Muscle of arm (tissue), 12 donors: ENCODE measurements around the gene EPN2. TPM values are rescaled to one million over a fixed set of nuclear protein-coding genes. Genes with fewer than 3 reads are reported as not detected.
"Not testable (repeated sequence)": the region's sequence is repeated elsewhere in the genome, so short reads cannot be mapped to it uniquely, and the experiment has no call there.

Experiments
- DNase-seq: peaks from one replicate; pipeline ENCODE4 v3.0.0-alpha.2; 2013
- polyA plus RNA-seq, 12 donors: library from polyadenylated mRNA; unstranded; fragments of 120-200 nt; gene quantifications; one replicate each; pipeline ENCODE4 v1.2.1, GENCODE V29; 2013; ENCODE audit not compliant: insufficient read length in 12 of 12

The EPN2 gene
- polyA plus RNA-seq, 12 donors, result 20.8 to 78.2 (median 27.3) TPM; not detected in 1

- no peak for DNase-seq
These were observed 25.8 kb downstream of the EPN2 start for GRCh38 chr17:19262650-19263631.

DNA sequence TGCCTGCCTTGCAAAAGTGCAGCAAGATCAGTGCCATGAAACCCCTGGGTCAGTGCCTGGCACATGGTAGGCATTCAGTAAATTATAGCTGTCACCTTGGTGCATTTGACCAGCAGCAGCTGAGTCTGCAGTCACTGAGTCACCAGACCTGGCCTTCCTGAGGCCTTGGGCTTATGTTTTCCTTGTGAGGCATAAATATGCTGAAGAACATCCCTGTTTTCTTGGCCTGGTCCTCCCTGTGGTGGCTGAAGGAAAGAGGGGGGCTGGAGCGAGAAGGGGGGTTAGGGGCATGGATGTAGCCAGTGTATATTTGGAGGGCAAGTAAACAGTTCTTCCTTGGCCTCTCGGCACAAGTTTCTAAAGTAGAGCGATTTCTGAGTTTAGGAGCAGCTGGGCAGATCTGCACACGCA lies 26.5 kb downstream of the EPN2 start:
- no peak for DNase-seq

- DNase-seq, result no peak
These were observed 27.1 kb downstream of the EPN2 start for GRCh38 chr17:19264268-19264667.

- DNase-seq, result no peak
These were observed 27.5 kb downstream of the EPN2 start for GRCh38 chr17:19264681-19265080.

DNA sequence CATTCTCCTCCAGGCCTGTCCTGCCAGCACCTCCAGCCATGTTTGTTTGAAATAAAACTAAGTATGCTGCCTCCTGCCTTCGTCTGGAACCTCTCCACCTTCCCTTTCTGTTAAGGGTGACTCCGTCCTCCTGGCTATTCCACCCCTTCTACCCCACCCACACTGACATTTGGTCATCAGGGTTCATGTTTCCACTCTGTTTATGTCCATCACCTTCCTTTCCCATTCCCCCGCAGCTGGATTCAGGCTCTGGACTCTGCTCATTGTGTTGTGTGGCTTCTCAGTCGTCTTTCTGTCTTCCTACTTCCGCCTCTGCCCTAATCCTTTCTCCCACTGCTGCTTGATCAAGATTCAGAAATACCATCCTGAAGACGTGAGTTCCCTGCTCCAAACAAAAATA lies 28.6 kb downstream of the EPN2 start:
- no peak for DNase-seq

DNA sequence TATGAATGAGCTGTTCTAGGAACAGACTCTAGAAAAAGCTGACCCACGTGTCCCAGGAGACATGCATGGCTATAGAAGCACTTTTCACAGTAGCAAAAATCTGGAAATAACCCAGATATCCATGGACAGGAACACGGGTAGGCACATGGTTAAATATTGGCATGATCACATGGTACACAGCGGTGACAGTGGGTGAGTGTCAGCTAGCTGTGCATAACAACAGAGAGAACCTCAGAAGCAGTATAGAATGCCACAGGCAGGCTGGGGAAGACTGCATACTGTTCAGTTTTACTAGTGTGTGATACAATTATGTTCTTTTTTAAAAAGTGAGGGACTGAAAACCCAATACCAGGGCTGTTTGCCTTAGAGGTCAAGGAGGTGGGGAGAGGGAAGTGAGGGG lies 31.4 kb downstream of the EPN2 start:
- no peak for DNase-seq

DNA sequence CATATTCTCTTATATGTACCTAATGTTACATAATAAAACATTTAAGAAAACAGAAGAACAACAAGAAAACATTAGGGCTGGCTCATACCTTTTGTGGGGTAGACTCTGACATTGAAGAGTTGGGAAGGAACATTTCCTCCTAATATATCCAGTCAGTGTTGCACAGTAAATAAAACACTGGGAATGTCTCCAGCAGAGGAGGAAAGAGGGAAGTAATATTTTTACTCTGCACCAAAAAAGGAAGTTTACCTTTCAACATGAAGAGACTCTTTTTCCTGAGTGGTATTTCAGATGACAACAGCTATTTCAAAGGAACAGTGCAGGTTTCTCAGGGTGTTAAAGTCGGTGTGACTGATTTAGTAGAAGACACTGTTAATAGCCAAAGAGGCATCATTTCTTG lies 31.9 kb downstream of the EPN2 start:
- no peak for DNase-seq

- no peak for DNase-seq
These were observed 32.5 kb downstream of the EPN2 start for GRCh38 chr17:19269641-19270040.

DNA sequence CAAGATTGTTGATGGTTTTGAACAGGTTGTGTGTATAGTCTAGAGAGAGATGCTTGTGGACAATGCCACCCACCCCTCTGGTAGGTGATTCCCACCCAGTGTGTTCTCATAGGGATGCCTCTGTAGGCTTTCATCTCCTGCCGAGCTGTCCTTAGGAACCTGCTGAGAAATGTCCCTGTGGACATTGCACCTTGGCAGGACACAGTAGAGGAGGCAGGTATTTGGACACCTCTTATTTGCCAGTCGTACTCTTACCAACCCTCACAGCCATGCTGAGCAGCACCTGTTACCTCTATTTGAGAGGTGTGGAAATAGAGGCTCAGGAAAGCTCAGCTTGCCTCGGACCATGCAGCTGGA lies 33.2 kb downstream of the EPN2 start:
- DNase-seq, result no peak

DNA sequence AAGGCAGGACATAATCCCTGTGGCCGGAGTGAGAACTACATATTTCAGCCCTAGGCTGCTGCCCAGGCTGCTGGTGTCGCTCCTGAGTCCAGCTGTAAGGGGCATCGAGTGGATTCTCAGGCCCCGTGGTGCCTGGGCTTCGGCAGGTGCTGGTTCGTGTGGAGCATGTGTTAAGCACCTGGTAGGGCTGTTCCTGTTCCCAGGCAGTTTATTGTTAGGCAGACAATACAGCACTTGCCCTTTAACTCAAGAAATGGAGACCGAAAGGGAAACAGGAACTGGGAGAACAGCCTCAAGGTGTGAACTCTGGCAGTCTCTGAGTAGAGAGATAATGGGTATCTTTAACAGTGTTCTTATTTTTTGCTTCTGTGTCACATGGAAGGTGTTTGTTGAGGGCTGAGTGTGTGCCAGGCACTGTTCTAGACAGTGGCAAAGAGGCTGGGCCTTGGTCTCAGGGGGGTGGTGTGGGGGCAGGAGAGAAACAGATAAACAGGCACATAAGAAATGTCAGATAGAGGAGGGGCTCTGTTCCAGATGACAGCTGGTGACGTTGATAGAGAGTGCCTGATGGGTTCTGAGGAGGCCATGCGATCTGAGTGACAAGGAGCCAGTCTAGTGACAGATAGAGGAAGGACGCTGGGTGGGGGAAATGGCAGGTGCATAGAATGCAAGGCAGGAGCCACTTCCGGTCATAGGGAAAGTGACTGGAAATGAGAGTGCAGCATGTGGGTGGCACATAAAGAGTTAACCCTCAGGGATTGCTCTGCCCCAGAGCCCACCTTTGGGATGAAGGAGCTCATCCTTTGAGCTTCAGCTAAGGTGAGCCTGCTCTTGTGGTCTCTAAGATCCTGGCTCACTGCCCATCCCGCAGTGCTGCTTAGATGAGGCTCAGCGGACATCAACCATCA lies 33.8 kb downstream of the EPN2 start:
- DNase-seq, result no peak

DNA sequence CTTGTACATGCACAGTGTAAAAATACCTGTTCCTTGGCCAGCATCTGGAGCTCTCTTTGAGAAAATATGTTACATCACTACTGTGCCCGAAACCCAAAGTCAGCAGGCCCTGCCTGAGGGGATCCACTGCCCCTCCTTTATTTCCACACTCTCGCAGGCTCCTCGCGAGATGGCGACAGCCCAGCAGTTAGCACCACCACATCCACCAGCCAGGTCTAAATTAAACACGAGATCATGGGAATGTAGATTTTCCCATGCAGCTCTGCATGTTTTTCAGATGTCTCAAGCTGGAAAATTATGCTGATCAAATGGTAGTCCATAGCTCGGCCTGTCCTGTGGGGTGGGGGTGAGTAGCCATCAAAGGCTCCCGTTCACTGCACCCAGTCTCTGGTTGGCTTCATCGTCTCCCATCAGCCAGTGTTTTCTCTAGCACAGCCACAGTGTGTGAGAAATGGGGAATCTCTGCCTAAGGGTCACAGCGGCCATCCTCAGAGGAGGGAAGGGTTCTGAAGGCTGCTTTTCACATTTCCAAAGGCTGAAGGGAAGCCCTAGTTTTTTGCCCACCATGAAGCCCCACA lies 34.7 kb downstream of the EPN2 start:
- DNase-seq, result no peak

- no peak for DNase-seq
These were observed 36.6 kb downstream of the EPN2 start for GRCh38 chr17:19273731-19274130.

- DNase-seq, result no peak
These were observed 37.7 kb downstream of the EPN2 start for GRCh38 chr17:19274893-19275292.

GRCh38 chr17:19275457-19276127 lies 38.4 kb downstream of the EPN2 start:
- no peak for DNase-seq

- not testable (repeated sequence) for DNase-seq
These were observed 41.1 kb downstream of the EPN2 start for GRCh38 chr17:19278284-19278683.

DNA sequence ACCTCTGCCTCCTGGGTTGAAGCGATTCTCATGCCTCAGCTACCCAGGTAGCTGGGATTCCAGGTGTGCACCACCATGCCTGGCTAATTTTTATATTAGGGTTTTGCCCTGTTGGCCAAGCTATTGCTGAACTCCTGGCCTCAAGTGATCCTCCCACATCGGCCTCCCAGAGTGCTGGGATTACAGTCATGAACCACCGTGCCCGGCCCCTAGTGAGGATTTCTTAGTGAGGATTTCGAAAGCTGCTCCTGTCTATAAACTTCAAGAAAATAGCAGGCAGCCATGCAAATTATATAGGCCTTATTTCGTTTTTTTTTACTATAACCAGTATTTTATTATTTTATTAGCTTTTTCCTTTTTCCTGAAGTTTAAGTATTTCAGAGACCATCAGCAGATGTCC lies 41.6 kb downstream of the EPN2 start:
- DNase-seq, result no peak

- no peak for DNase-seq
These were observed 44.0 kb downstream of the EPN2 start for GRCh38 chr17:19281161-19281560.

DNA sequence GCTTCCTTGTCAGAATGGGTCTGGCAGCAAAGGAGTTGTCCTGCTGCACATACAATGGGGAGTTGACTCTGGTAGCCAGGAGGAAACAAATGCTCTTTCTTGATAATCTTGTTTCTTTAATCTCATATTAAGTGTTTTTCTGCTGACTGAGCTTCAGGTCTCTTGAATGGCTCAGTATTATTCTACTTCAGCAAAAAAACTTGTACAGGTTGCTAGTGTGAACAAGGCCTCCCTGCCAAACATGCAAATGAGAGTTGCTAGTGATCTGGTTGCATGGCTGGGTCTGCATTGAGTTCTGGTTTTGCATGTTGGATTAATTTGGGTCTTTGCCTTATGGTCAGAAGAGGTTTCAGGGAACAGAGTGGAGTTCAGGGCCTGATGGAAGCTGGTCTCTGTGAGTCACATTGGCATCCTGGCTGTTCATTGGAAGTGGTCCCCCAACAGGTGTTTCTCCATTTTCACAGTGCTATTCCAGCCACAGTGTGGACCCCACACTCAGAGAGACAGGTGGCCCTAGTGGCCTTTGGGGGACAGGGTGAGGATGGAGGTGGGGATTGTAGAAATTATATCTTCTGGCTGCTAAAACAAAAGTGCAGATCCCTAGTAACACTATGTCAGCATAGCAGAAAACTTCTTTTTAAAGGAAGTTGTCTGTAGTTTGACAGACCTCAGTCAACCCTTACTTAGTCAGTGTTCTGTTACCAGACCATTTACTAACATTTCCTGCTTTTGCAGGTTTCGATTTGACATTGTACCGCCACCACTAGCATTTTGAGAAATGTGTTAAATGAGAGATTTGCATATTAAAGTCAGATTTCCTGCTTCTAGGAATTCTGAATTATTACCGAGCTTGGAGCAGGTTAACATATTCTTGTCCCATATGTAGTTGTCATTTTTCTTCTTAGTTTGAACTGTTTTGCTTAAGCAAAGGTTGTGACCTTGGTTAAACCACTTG lies 47.1 kb downstream of the EPN2 start:
- DNase-seq, result no peak

DNA sequence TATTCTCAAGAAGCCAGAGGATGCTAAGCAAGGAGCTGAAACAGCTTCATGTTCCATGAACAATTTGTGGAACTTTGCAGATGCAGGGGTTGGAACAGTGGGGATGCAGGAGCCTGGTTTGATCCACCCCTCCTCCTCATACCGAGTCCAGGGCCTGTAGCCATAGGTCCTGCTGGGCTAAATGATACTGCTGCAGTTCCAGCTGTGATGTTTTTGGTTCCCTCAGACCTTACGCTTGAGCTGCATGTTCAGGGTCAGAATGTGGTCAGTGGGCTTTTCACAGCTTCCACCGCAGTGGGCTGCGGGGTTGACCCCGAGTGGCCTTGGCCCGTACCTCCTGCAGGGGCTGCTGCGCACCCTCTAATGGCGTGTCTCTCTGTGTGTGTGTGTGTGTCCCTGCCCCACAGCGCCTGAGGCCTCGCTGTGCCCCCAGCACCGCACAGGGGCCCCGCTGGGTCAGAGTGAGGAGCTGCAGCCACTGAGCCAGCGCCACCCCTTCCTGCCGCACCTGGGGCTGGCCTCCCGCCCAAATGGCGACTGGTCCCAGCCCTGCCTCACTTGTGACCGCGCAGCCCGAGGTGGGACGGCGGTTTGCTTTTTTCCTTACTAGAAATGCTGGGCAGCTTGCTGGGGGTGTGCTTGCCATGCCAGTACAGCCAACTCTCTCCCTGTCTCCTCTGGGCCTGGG lies 48.2 kb downstream of the EPN2 start:
- DNase-seq, result no peak
